GM23248 (cell line): ENCODE data around the gene FOXP3. TPM values are rescaled to one million over a fixed set of nuclear protein-coding genes. Genes with fewer than 3 reads are reported as not detected.

ENCODE experiments used
- DNase-seq: peaks from one replicate; pipeline ENCODE4 v3.0.0-alpha.2; 2015
- H2AFZ ChIP-seq: fragments of 200-600 bp; sonication (generic); 2 replicates; pipeline ENCODE4 v1.6.1; 2016; ENCODE audit warnings: antibody characterized with exemption
- H3F3A ChIP-seq: fragments of 200-600 bp; sonication (generic); 2 replicates; pipeline ENCODE4 v1.6.1; 2016; ENCODE audit warnings: mild to moderate bottlenecking, antibody characterized with exemption, mixed run types; ENCODE audit not compliant: insufficient read depth
- H3K27ac ChIP-seq: fragments of 200-600 bp; sonication (generic); 2 replicates; pipeline ENCODE4 v1.5.1; 2016; ENCODE audit warnings: mild to moderate bottlenecking
- H3K27me3 ChIP-seq: fragments of 200-600 bp; sonication (generic); replicated peaks from 2 replicates; pipeline ENCODE4 v1.6.1; 2016; ENCODE audit warnings: mild to moderate bottlenecking; ENCODE audit not compliant: insufficient read depth
- H3K36me3 ChIP-seq: fragments of 200-600 bp; sonication (generic); 2 replicates; pipeline ENCODE4 v1.6.1; 2016; ENCODE audit warnings: low read depth, mild to moderate bottlenecking
- H3K4me1 ChIP-seq: fragments of 200-600 bp; sonication (generic); 2 replicates; pipeline ENCODE4 v1.6.1; 2016; ENCODE audit warnings: mild to moderate bottlenecking; ENCODE audit not compliant: insufficient read depth
- H3K4me2 ChIP-seq: fragments of 200-600 bp; sonication (generic); one replicate; pipeline ENCODE4 v1.6.1; 2016; ENCODE audit warnings: mild to moderate bottlenecking; ENCODE audit not compliant: unreplicated experiment
- H3K4me3 ChIP-seq: fragments of 200-600 bp; sonication (generic); 2 replicates; pipeline ENCODE4 v1.5.1; 2016; ENCODE audit warnings: mild to moderate bottlenecking
- H3K79me2 ChIP-seq: fragments of 200-600 bp; sonication (generic); 2 replicates; pipeline ENCODE4 v1.6.1; 2016; ENCODE audit warnings: mild to moderate bottlenecking; ENCODE audit not compliant: insufficient read depth
- H3K9ac ChIP-seq: fragments of 200-600 bp; sonication (generic); 2 replicates; pipeline ENCODE4 v1.6.1; 2016; ENCODE audit warnings: mild to moderate bottlenecking
- H3K9me2 ChIP-seq: fragments of 200-600 bp; sonication (generic); 2 replicates; pipeline ENCODE4 v1.6.1; 2016; ENCODE audit warnings: mixed run types, mild to moderate bottlenecking, moderate library complexity; ENCODE audit not compliant: insufficient read depth
- H3K9me3 ChIP-seq: fragments of 200-600 bp; sonication (generic); one replicate; pipeline ENCODE4 v1.6.1; 2017; ENCODE audit warnings: low read depth
- H4K20me1 ChIP-seq: fragments of 200-600 bp; sonication (generic); 2 replicates; pipeline ENCODE4 v1.6.0; 2016; ENCODE audit not compliant: insufficient read depth
- EZH2 ChIP-seq: fragments of 200-600 bp; sonication (generic); IDR thresholded peaks from 2 replicates; pipeline ENCODE4 v1.6.1; 2018; ENCODE audit warnings: antibody characterized with exemption, mild to moderate bottlenecking; ENCODE audit not compliant: insufficient read depth, poor library complexity, severe bottlenecking
- EZH2phosphoT487 ChIP-seq: fragments of 200-600 bp; sonication (generic); IDR thresholded peaks from 2 replicates; pipeline ENCODE4 v1.6.1; 2018; ENCODE audit warnings: antibody characterized with exemption, moderate library complexity, mild to moderate bottlenecking, low read depth; ENCODE audit not compliant: insufficient read depth
- WGBS, 2 experiments: methylation state at CpG; one replicate each; pipeline ENCODE4 v1.1.6; 2015 to 2017; ENCODE audit warnings: low lambda C conversion rate in 2 of 2, low coverage in 1 of 2; ENCODE audit errors: missing lambda C conversion rate in 2 of 2; 5-methylcytosine and 5-hydroxymethylcytosine counted together
- in situ Hi-C: fragments of 300-500 bp; cut with MboI; formaldehyde crosslinking; loops from 2 replicates; pipeline ENCODE4 v1.15.0; 2020
- polyA plus RNA-seq: library from polyadenylated mRNA; unstranded; fragments of >200 nt; fragmentation: Nextera tagmentation; extraction: Ambion mirVana; gene quantifications from 2 replicates; pipeline ENCODE4 v1.2.1, GENCODE V29; 2016
- total RNA-seq: library from RNA; depleted of rRNA; stranded (reverse); fragments of >200 nt; shearing (Covaris generic); gene quantifications from 2 replicates; pipeline ENCODE4 v1.2.3, GENCODE V29; 2014

The FOXP3 gene
- total and polyA plus RNA-seq, 2 experiments from 2014 or later = 0.08 TPM; not detected in 1

GRCh38 chrX:49262603-49263002 lies 1.9 kb downstream of the FOXP3 start:
- Histone ChIP-seq H2AFZ (no peak overlapping the region), H4K20me1 (no peaks in the 10 kb centered on the region), H3K9me3 (no peaks in the 10 kb centered on the region), H3K27me3 (no peaks in the 10 kb centered on the region), H3F3A (no peaks in the 10 kb centered on the region), H3K79me2 (no peaks in the 10 kb centered on the region), H3K9me2 (no peaks in the 10 kb centered on the region), H3K9ac (no peak overlapping the region), H3K4me1 (no peaks in the 10 kb centered on the region), H3K4me2 (no peak overlapping the region), H3K27ac (no peak overlapping the region), H3K4me3 (no peak overlapping the region), H3K36me3 (no peaks in the 10 kb centered on the region)
- 0 to 18% methylated on average over 1 of the region's 1 CpG for WGBS, 2 experiments
- DNase-seq = no peak
- TF ChIP-seq EZH2phosphoT487 (no peak), EZH2 (no peak)
- in situ Hi-C loops = no loop called here

GRCh38 chrX:49260221-49260985 lies 4.1 kb downstream of the FOXP3 start:
- no peak for DNase-seq

GRCh38 chrX:49258749-49259124 lies 5.8 kb downstream of the FOXP3 start:
- no peaks in the 10 kb centered on the region for H3K9me3 ChIP-seq
- no peaks in the 10 kb centered on the region for H3K4me1 ChIP-seq
- TF ChIP-seq EZH2phosphoT487 (no peak), EZH2 (no peak)
- no peak for DNase-seq
- WGBS, 2 experiments = 65 to 72% methylated on average over 5 of the region's 5 CpGs
- H3K9me2 ChIP-seq = no peaks in the 10 kb centered on the region
- in situ Hi-C loops = no loop called here
- H3K36me3 ChIP-seq = no peaks in the 10 kb centered on the region
- H3K9ac ChIP-seq = no peak overlapping the region
- no peak overlapping the region for H2AFZ ChIP-seq
- no peak overlapping the region for H3K27ac ChIP-seq
- H3K4me2 ChIP-seq = no peak overlapping the region
- no peaks in the 10 kb centered on the region for H4K20me1 ChIP-seq
- no peak overlapping the region for H3K4me3 ChIP-seq
- no peaks in the 10 kb centered on the region for H3K27me3 ChIP-seq
- H3F3A ChIP-seq = no peaks in the 10 kb centered on the region
- H3K79me2 ChIP-seq = no peaks in the 10 kb centered on the region

More at GRCh38 chrX:49260221-49260985, 4.1 kb downstream of the FOXP3 start:
- no peaks in the 10 kb centered on the region for H3K4me1 ChIP-seq
- H3F3A ChIP-seq = no peaks in the 10 kb centered on the region
- in situ Hi-C loops = no loop called here
- no peak overlapping the region for H3K4me2 ChIP-seq
- no peaks in the 10 kb centered on the region for H3K27me3 ChIP-seq
- no peaks in the 10 kb centered on the region for H3K79me2 ChIP-seq
- H3K9me3 ChIP-seq = no peaks in the 10 kb centered on the region
- H4K20me1 ChIP-seq = no peaks in the 10 kb centered on the region
- no peaks in the 10 kb centered on the region for H3K9me2 ChIP-seq
- H3K27ac ChIP-seq = no peak overlapping the region
- H3K9ac ChIP-seq = no peak overlapping the region
- no peak overlapping the region for H3K4me3 ChIP-seq
- no peaks in the 10 kb centered on the region for H3K36me3 ChIP-seq
- no peak overlapping the region for H2AFZ ChIP-seq
- 91 to 94% methylated on average over 15 to 17 of the region's 17 CpGs for WGBS, 2 experiments
- TF ChIP-seq EZH2phosphoT487 (no peak), EZH2 (no peak)

GRCh38 chrX:49257846-49258748 lies 6.4 kb downstream of the FOXP3 start:
- Histone ChIP-seq H3K27ac (no peak overlapping the region), H3K4me2 (no peak overlapping the region), H3K4me3 (no peak overlapping the region), H3K79me2 (no peaks in the 10 kb centered on the region), H3K27me3 (no peaks in the 10 kb centered on the region), H3K4me1 (no peaks in the 10 kb centered on the region), H3K36me3 (no peaks in the 10 kb centered on the region), H3F3A (no peaks in the 10 kb centered on the region), H3K9me3 (no peaks in the 10 kb centered on the region), H2AFZ (no peak overlapping the region), H3K9ac (no peak overlapping the region), H3K9me2 (no peaks in the 10 kb centered on the region), H4K20me1 (no peaks in the 10 kb centered on the region)
- no peak for TF ChIP-seq EZH2
- no peak for TF ChIP-seq EZH2phosphoT487
- WGBS, 2 experiments = 53 to 74% methylated on average over 4 to 14 of the region's 20 CpGs
- DNase-seq = no peak
- in situ Hi-C loops = no loop called here
